Choroid plexus epithelial cell (primary cell): ENCODE data around the gene SCN2B.

Experiments
- DNase-seq: peaks from one replicate; pipeline ENCODE4 v3.0.0-alpha.2; 2010; ENCODE audit warnings: low read depth
- H3K4me3 ChIP-seq: 2 replicates; pipeline ENCODE4 v1.5.1; 2011; ENCODE audit warnings: low read depth, mild to moderate bottlenecking, control low read depth, low read length, moderate library complexity
- CTCF ChIP-seq: conservative IDR thresholded peaks from 2 replicates; pipeline ENCODE4 v1.5.1; 2011; ENCODE audit warnings: low read depth, mild to moderate bottlenecking, control low read depth, inconsistent platforms, low read length, moderate library complexity

The SCN2B gene

GRCh38 chr11:118126082-118126838 is 50.2 kb downstream of the SCN2B start:
- no peak for DNase-seq
- TF ChIP-seq CTCF: no peak
- H3K4me3 ChIP-seq: no peak overlapping the region

- no peak overlapping the region for H3K4me3 ChIP-seq
- no peak for TF ChIP-seq CTCF
- DNase-seq: no peak
Observed at GRCh38 chr11:118124929-118125535, 51.4 kb downstream of the SCN2B start.

GRCh38 chr11:118120793-118121192 is 55.6 kb downstream of the SCN2B start:
- no peak overlapping the region for H3K4me3 ChIP-seq
- TF ChIP-seq CTCF: no peak
- DNase-seq: no peak

GRCh38 chr11:118117790-118118601 is 58.4 kb downstream of the SCN2B start:
- no peak for DNase-seq
- H3K4me3 ChIP-seq: no peak overlapping the region
- no peak for TF ChIP-seq CTCF

GRCh38 chr11:118115048-118115447 is 61.4 kb downstream of the SCN2B start:
- H3K4me3 ChIP-seq: no peak overlapping the region
- no peak for TF ChIP-seq CTCF
- no peak for DNase-seq

GRCh38 chr11:118114266-118114665 is 62.2 kb downstream of the SCN2B start:
- TF ChIP-seq CTCF: no peak
- DNase-seq: no peak
- H3K4me3 ChIP-seq: no peak overlapping the region
